ENCODE results near the gene GSDME. TPM values are rescaled to one million over a fixed set of nuclear protein-coding genes. Genes with fewer than 3 reads are reported as not detected.

GSDME gene
- total RNA-seq, 1 experiment from 2014 or later: 5.5 TPM

DNA sequence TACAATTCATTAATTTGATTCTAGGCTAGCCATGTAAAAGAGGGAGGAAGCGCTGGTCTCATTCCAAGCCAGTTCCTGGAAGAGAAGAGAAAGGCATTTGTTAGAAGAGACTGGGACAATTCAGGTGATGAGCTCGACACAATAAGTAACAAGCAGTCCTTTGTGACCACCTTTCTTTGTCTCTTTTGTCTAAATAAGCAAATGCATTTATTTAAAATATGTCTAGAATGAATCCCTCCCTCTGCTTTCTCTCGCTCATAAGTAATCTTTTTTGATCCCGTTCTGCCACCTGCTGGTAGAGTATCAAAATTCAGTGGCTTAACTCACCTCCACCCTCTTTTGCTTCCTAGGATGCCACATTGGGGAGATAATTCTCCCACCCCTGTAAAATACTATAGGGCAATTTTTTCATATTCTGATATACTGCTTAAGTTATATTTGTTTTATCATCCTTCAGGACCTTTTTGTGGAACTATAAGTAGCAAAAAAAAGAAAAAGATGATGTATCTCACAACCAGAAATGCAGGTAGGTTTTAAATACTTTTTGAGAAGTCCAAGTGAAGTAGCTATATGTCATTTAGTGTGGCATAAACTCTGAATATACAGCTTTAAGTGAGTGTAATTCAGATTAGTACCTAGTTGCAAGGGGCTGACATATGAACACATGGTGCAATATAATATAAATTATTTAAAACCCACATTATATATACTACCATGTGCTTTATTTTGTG lies 91.5 kb downstream of the GSDME start:
- TF ChIP-seq, protein P1, sequence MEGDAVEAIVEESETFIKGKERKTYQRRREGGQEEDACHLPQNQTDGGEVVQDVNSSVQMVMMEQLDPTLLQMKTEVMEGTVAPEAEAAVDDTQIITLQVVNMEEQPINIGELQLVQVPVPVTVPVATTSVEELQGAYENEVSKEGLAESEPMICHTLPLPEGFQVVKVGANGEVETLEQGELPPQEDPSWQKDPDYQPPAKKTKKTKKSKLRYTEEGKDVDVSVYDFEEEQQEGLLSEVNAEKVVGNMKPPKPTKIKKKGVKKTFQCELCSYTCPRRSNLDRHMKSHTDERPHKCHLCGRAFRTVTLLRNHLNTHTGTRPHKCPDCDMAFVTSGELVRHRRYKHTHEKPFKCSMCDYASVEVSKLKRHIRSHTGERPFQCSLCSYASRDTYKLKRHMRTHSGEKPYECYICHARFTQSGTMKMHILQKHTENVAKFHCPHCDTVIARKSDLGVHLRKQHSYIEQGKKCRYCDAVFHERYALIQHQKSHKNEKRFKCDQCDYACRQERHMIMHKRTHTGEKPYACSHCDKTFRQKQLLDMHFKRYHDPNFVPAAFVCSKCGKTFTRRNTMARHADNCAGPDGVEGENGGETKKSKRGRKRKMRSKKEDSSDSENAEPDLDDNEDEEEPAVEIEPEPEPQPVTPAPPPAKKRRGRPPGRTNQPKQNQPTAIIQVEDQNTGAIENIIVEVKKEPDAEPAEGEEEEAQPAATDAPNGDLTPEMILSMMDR (conservative IDR thresholded peaks at IDR 0.05): peak; percentile 83
- H3K27ac Mint-ChIP-seq: peak overlapping the region; percentile 25 to 89 (median 63); a peak in 2 of 7 replicates
- H3K4me1 Mint-ChIP-seq: peaks cover 41 to 44% of the 10 kb centered on the region in 2 experiments

More for the DNA sequence above, 91.5 kb downstream of the GSDME start:
- Histone ChIP-seq H3K18ac (ENCODE audit: insufficient read length, low read depth, low read length) (no peak overlapping the region), H3K14ac (ENCODE audit: insufficient read depth, low read length) (no peak overlapping the region), H2BK120ac (ENCODE audit: low read depth, low read length, poor library complexity, severe bottlenecking) (no peak overlapping the region), H2AFZ (ENCODE audit: low read length) (no peak overlapping the region), H4K5ac (ENCODE audit: insufficient read length, low read depth, low read length) (no peak overlapping the region), H3K4me1 (ENCODE audit: insufficient read depth, low read length) (no peaks in the 10 kb centered on the region; the same call in 1 of the 2 replicates), H3K79me2 (ENCODE audit: insufficient read depth, low read length) (no peaks in the 10 kb centered on the region), H4K91ac (ENCODE audit: insufficient read length, low read depth, low read length) (no peak overlapping the region), H3K79me1 (ENCODE audit: insufficient read depth, low read depth, low read length, poor library complexity, severe bottlenecking) (no peaks in the 10 kb centered on the region), H3K27me3 (ENCODE audit: insufficient read depth, low read length) (no peaks in the 10 kb centered on the region), H2BK15ac (ENCODE audit: low read depth, low read length) (no peak overlapping the region), H3K56ac (ENCODE audit: insufficient read length, low read depth, low read length) (no peak overlapping the region), H3K23ac (ENCODE audit: insufficient read length, low read depth, low read length) (no peak overlapping the region), H3K4ac (ENCODE audit: low read depth, low read length) (no peak overlapping the region), H4K20me1 (ENCODE audit: control insufficient read depth, insufficient read depth, insufficient read length) (no peaks in the 10 kb centered on the region), H3K9ac (ENCODE audit: extremely low read depth, insufficient read length, low read length) (no peak overlapping the region), H3T11ph (ENCODE audit: low read length) (no peak overlapping the region), H3K27ac (ENCODE audit: insufficient read length, low read depth, low read length) (no peak overlapping the region), H2BK12ac (ENCODE audit: insufficient read length, low read depth, low read length) (no peak overlapping the region), H2BK5ac (ENCODE audit: insufficient read length, low read length) (no peak overlapping the region), H2BK20ac (ENCODE audit: low read depth, low read length, poor library complexity, severe bottlenecking) (no peak overlapping the region), H3K4me2 (ENCODE audit: insufficient read depth, insufficient read length, low read length) (no peak overlapping the region), H4K8ac (replicated peaks; ENCODE audit: insufficient read length, low read depth, low read length) (no peak overlapping the region), H3K9me3 (ENCODE audit: control insufficient read depth, low read depth, low read length) (no peaks in the 10 kb centered on the region), H2AK5ac (ENCODE audit: insufficient read length, low read length) (no peak overlapping the region), H3K23me2 (ENCODE audit: insufficient read length, low read depth, low read length, poor library complexity, severe bottlenecking) (no peaks in the 10 kb centered on the region)
- H3K4me3 Mint-ChIP-seq: no peak overlapping the region
- H3K9me3 Mint-ChIP-seq: no peaks in the 10 kb centered on the region
- peak; percentile 37 for DNase-seq
- peaks cover 6 to 18% (median 9%) of the 10 kb centered on the region in 3 experiments; a peak in 6 of 7 replicates for H3K36me3 Mint-ChIP-seq (ENCODE audit: insufficient read depth in 1 of 3, low read depth in 3 of 3)
- H3K27me3 Mint-ChIP-seq (ENCODE audit: low read depth): no peaks in the 10 kb centered on the region
- WGBS (ENCODE audit: extremely low coverage, insufficient read length, low lambda C conversion rate): no CpG with 5 or more reads among the region's 4 CpGs

Data from H9 (cell line).